NCI-H1048 (cell line): Measurements from ENCODE around the gene KIAA0753.

Source experiments
- DNase-seq: peaks from one replicate; lab custom pipeline; 2025; lab: John Stamatoyannopoulos, UW

KIAA0753 gene

DNA sequence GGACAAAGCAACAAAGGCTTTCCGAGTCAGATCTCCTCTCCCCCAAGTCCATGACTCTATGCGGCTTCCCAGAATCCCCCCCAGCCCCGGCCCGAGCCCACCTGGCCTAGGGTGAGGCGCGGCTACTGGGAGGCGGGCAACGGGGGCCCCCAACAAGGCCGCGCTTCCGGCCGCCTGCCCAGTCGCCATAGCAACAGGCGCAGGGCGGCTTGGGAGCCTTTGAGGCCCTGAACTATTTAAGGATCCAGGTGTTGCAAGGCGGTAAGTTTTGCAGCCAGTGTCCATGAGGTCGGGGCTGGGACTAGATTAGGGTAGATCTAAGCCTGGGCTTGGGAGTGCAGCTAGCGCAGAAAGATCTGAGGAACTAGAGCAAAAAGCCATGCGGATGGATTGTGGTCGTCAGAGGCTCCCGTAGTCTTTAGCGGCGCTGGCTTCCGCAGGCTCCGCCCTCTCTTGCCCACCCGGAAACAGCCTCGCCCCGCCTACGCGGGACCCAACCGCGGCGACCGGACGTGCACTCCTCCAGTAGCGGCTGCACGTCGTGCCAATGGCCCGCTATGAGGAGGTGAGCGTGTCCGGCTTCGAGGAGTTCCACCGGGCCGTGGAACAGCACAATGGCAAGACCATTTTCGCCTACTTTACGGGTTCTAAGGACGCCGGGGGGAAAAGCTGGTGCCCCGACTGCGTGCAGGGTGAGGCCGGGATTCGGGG, at the start of gene KIAA0753, which contains the start of gene TXNDC17:
Gene KIAA0753 (minus strand): TSS at position 176 of the 711 bp plus-strand sequence. CDS start 5,608 bp downstream, outside the sequence.
Gene TXNDC17 (plus strand): TSS at position 525 of the 711 bp plus-strand sequence. CDS start 23 bp downstream, at position 548.
- DNase-seq: peak; percentile 78

- DNase-seq: no peak
Observed at GRCh38 chr17:6688944-6689343, 48.4 kb upstream of the KIAA0753 start.

- DNase-seq: no peak
Observed at GRCh38 chr17:6686026-6686425, 45.5 kb upstream of the KIAA0753 start.

GRCh38 chr17:6684881-6685767, 44.6 kb upstream of the KIAA0753 start:
- DNase-seq: no peak

- DNase-seq: no peak
Observed at GRCh38 chr17:6684460-6684783, 43.9 kb upstream of the KIAA0753 start.

- no peak for DNase-seq
Observed at GRCh38 chr17:6683730-6684459, 43.4 kb upstream of the KIAA0753 start.

- DNase-seq: no peak
Observed at GRCh38 chr17:6683081-6683684, 42.7 kb upstream of the KIAA0753 start.

DNA sequence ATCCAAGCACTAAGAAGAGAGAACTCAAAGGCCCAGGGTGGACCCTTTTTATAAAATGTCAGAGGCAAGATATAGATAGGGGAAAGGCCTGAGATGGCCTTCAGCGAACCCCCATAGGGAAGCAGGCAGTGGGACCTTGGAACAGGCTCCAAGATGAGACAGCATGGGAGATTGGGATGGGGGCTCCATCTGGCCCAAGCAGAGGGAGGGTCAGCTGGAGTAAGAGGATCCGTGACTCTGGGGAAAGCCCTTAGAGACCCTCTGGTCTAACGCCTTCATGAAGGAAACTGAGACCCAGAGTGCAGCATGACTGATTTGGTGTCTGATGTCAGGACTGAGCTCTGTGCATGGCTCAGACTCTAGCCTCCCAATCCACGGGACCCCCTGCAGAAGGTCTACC, 41.8 kb upstream of the KIAA0753 start:
- no peak for DNase-seq

GRCh38 chr17:6681671-6682070, 41.2 kb upstream of the KIAA0753 start:
- DNase-seq: no peak

DNA sequence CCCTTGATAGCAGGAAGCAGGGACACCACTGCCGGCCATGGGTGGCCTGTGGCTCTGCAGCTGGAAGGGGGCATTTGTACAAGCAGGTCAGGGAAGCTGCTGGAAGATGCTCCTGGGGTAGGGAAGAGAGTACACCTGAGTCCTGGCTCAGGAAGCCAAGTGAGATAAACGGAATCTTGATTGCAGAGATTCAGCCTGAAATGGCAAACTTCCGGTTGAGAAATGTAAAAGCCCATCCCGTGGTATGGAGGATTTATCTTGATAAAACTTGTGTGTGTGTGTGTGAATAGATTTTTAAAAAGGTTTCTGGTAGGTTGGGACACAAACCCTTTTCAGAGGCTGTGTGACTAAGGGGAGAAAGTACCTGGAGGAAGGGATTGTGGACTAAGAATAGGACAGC, 40.7 kb upstream of the KIAA0753 start:
- DNase-seq: no peak

- no peak for DNase-seq
Observed at GRCh38 chr17:6679241-6679640, 38.7 kb upstream of the KIAA0753 start.

GRCh38 chr17:6677946-6678345, 37.4 kb upstream of the KIAA0753 start:
- DNase-seq: no peak

DNA sequence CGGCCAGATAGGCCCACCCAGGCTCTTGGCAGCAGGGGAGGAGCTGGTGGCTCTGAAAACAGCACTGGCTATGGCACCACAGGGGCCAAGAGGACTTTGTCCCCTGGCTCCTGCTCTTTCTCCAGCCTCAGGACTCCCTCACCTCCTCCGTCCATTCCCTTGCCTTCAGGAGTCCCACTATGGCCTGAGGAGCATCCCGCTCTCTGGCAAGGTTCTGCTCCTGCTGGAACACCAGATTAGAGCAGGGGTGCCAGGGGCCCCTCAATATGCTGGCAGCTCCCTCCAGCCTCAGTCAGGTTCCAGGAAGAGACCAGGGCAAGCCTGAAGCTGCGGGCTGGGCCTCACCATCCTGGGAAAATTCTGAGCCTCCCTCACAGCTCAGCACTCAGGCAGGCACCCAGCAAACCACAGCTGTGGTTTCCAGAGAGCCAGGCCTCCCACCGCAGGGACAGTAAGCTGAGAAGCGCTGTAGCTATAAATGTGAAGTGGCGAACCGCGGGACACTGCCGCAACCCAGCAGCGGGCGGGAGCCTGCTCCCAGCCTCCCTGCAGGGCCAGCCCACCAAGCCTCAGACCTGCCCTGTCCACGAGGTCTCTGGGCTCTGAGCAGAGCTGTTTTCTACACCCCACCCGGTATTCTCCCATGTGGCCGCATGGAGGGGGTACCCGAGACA, 36.8 kb upstream of the KIAA0753 start:
- no peak for DNase-seq

- DNase-seq: no peak
Observed at GRCh38 chr17:6676802-6677157, 36.3 kb upstream of the KIAA0753 start.

DNA sequence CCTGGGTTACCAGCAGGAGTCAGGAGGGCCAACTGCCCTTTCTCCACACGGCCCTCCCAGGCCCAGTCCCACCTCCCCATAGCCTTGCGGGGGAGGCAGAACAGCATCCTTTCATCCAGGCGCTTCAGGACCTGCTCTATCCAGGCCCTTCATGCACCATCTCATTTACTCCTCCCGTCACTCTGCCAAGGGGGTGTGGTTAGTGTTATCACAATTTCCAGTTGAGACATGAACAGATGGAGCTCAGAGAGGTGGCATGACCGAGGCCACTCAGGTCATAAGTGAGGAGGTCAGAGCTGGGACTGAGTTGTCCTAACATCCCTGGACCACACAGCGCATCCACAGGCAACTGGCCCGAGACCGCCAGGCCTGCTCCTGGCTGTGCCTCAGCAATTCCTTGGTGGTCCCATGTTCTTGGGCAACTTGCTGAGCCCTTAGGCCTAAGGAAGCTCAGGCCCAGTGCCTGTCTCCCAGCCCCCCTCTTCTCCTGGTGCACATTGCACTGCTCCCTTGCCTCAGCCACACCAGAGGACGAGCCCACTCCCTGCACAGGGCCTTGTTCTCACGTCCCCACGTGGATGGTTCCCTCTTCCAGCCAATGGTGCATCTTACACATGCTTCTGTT, 34.8 kb upstream of the KIAA0753 start:
- no peak for DNase-seq

GRCh38 chr17:6674586-6674985, 34.1 kb upstream of the KIAA0753 start:
- DNase-seq: no peak

DNA sequence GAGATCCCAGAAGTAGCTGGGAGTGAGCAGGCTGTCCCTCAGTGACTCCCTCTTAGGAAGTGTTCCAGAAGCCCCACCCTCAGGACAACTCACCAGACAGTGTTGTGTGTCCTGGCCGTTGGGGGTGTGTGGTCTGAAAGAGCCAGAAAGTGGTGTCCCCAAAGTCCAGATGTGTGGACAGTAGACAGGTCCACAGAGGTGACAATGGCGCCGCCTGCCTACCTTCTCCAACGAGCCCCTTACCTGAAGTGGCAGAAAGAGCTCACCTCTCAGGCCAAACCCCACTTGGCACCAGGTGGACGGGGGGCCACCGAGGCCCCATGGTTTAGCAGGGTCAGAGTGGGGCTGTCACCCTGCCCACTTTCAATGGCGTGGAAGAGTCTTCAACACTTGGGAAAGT, 30.9 kb upstream of the KIAA0753 start:
- DNase-seq: no peak

- no peak for DNase-seq
Observed at GRCh38 chr17:6670999-6671398, 30.5 kb upstream of the KIAA0753 start.

DNA sequence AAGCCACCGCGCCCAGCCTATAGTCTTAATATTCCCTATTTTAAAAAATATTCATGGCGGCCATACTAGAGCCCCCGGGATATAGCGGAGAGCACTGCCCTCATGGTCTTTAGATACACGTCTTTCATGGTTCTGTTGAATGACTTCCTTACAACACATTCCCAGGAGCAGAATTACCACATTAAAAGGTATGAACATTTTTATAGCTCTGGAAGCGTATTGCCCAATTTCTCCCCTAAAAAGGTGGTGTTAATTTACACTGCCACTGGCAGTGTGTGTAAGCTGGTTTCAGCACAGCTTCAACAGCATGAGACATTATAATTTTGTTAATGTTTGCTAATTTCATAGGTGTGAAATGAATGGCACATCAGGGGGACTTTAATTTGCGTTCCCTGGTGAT, 30.1 kb upstream of the KIAA0753 start:
- no peak for DNase-seq

- DNase-seq: no peak
Observed at GRCh38 chr17:6669479-6670212, 29.1 kb upstream of the KIAA0753 start.
